SIG-M5 treated with dmso at 0.1 percent for 504 hours (cell line): ENCODE measurements around the gene PCDH11Y.
"Not testable (repeated sequence)": the region's sequence is repeated elsewhere in the genome, so short reads cannot be mapped to it uniquely, and the experiment has no call there.

ENCODE experiments used
- DNase-seq: peaks from one replicate; lab custom pipeline; 2025; ENCODE audit not compliant: unreplicated experiment; lab: John Stamatoyannopoulos, UW

PCDH11Y gene, protein sequence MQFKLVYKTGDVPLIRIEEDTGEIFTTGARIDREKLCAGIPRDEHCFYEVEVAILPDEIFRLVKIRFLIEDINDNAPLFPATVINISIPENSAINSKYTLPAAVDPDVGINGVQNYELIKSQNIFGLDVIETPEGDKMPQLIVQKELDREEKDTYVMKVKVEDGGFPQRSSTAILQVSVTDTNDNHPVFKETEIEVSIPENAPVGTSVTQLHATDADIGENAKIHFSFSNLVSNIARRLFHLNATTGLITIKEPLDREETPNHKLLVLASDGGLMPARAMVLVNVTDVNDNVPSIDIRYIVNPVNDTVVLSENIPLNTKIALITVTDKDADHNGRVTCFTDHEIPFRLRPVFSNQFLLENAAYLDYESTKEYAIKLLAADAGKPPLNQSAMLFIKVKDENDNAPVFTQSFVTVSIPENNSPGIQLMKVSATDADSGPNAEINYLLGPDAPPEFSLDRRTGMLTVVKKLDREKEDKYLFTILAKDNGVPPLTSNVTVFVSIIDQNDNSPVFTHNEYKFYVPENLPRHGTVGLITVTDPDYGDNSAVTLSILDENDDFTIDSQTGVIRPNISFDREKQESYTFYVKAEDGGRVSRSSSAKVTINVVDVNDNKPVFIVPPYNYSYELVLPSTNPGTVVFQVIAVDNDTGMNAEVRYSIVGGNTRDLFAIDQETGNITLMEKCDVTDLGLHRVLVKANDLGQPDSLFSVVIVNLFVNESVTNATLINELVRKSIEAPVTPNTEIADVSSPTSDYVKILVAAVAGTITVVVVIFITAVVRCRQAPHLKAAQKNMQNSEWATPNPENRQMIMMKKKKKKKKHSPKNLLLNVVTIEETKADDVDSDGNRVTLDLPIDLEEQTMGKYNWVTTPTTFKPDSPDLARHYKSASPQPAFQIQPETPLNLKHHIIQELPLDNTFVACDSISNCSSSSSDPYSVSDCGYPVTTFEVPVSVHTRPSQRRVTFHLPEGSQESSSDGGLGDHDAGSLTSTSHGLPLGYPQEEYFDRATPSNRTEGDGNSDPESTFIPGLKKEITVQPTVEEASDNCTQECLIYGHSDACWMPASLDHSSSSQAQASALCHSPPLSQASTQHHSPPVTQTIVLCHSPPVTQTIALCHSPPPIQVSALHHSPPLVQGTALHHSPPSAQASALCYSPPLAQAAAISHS (N-terminal part only)

DNA sequence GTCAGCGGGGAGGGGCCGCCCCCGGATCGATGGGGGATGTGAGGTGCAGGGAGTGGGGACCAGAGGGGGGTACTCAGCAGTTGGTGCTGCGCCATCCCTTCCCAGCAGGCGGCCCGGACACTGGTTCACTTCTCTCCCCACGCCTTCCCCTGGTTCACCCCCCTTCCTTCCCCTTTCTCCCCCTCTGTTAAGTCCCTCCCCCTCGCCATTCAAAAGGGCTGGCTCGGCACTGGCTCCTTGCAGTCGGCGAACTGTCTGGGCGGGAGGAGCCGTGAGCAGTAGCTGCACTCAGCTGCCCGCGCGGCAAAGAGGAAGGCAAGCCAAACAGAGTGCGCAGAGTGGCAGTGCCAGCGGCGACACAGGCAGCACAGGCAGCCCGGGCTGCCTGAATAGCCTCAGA is at the start of gene PCDH11Y:
Gene PCDH11Y, plus strand, starts transcription at position 240 of the 400 bp plus-strand sequence. CDS start 56,804 bp downstream, outside the sequence.
- not testable (repeated sequence) for DNase-seq

DNA sequence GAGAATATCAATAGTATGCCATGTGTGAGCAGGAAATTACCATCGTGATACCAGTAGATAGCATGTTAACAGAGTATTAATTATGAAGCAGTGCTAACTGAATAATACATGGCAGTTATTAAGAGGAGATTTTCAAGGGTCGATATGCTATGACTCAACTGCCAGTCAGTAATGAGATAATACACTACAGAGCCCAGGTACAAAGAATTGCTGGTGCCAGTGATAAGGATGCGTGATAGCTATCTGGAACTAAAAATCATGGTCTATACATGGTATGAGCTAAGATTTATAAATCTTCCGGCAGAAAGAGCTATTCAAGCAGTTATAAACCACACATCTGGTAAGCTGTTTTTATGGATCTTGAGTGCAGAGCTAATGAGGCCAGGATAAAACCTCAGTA is 32.2 kb upstream of the PCDH11Y start:
- DNase-seq: not testable (repeated sequence)

DNA sequence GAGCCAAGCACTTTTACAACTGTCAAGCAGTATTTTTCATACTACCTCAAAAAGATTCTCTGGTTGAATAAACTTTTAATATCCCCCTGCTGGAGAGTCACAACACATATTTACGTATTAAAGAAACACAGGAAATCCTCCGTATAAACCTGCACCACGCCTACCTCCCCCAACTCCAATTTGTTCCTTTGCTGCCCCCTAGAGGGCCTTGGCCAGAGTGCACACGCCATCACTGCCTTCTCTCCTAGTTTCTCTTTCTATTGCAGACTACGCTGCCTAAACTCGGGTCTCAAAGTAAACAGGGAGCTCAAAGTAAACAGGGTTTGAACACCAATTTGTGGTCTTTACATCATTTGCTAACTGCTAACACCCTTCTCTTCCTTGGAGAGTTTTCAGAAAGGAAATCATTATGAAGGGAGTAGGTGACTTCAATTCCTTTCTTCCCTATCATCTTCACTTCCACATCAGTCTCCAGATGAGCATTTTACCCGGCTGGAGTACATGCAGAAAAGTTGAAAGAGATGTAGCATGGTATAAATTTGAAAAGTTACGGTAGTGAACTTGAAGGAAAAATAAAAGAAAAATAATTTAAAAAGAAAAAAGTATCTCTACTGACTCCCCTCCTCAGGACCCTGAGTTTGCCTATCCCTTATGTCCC is 8.2 kb upstream of the PCDH11Y start:
- DNase-seq: not testable (repeated sequence)

DNA sequence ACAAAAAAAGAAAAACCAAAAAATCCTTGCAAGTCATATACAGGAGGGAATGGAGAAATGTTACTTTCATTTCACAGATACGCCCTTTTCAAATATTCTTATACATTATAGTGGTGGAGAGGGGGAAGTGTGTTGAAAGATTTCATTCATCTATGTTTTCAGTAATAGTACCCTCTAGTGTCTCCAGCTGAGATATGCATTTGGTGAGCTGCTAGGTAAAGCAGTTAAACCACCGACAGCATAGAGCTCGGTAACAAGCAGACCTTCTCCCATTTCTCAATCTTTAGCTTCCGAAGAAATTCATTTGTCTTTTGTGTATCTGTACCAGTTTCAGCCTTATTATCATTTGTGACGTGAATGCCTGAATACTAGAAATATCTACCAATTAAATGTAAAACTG is 5.2 kb upstream of the PCDH11Y start:
- not testable (repeated sequence) for DNase-seq

DNA sequence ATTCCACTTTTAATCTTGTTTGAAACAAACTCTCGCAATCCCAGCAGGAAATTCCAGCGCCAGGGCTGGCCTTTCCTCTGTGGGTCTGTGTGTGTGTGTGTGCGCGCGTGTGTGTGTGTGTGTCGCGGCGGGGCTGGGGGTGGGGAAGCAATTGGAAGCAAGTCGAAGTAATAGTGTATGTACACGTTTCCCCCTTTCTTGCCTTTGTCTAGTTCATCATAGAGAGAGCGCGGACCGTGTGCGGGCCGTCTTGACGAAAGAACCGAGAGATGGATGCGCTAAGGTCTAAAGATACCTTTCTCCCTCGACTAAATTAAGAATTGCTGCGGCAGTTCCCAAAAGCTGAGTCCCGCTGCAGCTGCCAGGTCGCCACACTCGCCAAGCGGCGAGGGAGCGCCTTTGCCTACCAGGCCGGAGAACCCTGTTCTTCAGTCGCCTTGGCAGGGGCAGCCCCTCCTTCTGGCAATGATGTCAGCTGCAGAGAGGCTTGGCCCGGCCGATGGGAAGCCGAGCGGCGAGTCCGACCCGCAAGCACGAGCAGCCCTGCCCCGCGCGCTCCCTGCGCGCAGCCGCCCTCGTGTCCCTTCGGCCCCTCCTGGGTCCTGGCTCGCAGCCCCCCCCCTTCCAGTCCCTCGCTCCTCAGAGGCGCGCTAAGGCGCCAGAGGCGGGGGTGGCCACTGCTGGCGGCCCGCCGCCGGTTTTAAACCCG is 2.5 kb downstream of the PCDH11Y start:
- not testable (repeated sequence) for DNase-seq

- not testable (repeated sequence) for DNase-seq
Measured at GRCh38 chrY:5038972-5039523, 39.0 kb downstream of the PCDH11Y start.

DNA sequence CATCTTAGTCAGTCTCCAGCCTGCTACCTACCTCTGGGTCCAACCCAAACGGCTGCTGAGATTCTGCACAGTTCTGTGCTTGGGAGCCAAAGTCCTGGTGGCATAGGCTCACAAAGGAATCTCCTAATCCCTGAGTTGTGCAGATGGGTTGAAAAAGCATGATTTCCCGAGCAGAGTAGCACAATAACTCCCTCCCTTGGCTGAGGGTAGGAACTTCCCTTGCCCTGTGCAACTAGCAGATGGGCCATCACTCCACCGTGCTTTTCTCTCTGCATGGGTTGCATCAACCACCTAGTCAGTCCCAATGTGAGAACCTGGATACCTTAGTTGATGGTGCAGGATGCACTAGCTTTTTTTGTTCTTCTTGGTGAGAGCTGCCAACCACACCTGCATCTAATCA is 82.9 kb downstream of the PCDH11Y start:
- DNase-seq: not testable (repeated sequence)

DNA sequence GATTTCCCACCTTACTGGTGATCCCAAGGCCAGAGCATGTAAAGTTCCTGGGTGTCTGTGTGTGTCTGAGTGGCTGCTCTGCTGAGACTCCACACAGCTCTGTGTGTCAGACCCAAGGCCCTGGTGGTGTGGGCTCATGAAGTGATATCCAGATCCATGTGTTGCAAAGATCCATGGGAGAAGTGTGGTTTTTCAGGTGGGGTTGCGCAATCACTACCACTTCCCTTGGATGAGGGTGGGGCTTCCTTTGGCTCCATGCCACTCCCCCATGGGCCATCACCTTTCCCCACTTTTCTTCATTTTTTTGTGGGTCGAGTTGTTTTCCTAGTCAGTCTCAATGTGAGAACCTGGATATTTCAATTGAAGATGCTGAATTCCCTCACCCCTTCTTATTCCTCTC is 182.9 kb downstream of the PCDH11Y start:
- not testable (repeated sequence) for DNase-seq

GRCh38 chrY:5215116-5215515 is 215.0 kb downstream of the PCDH11Y start:
- DNase-seq: not testable (repeated sequence)

- not testable (repeated sequence) for DNase-seq
Measured at GRCh38 chrY:5324931-5325330, 324.8 kb downstream of the PCDH11Y start.

DNA sequence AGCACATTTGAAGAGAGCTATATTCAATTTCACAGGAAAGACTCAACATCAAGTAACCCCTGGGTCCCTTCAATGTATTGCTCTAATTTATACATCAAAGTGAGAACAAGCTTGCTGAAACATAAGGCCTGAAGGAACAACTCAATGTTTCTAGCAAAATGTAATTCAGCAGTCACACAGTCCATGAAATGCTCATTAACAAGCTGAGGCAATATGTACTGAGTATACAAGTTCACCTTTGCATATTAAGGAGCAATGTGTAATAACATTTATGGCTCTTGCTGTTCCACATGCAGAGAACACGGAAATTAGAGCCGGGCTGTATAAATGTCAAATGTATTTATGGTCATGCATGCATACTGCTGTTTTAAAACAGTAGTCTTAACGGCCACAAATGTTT is 342.1 kb downstream of the PCDH11Y start:
- DNase-seq: not testable (repeated sequence)

DNA sequence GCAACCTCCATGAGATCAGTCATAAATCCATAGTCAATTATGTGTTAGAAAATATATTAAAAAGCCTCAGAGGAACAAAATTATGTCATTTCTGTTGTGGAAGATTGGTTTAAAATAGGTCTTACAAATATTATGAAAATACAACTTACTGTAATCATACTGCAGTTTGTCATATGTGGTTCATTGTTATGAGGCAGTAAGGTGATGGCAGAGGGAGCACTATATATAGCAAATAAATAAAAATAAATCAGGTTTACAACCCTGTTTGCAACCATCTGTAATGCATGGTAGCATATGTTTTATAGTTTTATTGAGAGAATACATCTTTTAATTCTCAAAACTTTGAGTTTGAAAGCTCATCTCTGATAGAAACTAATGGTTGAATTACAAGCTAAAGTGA is 543.6 kb downstream of the PCDH11Y start:
- not testable (repeated sequence) for DNase-seq

GRCh38 chrY:5638589-5638988 is 638.5 kb downstream of the PCDH11Y start:
- DNase-seq: not testable (repeated sequence)

GRCh38 chrY:5679265-5679664 is 679.2 kb downstream of the PCDH11Y start:
- DNase-seq: not testable (repeated sequence)

DNA sequence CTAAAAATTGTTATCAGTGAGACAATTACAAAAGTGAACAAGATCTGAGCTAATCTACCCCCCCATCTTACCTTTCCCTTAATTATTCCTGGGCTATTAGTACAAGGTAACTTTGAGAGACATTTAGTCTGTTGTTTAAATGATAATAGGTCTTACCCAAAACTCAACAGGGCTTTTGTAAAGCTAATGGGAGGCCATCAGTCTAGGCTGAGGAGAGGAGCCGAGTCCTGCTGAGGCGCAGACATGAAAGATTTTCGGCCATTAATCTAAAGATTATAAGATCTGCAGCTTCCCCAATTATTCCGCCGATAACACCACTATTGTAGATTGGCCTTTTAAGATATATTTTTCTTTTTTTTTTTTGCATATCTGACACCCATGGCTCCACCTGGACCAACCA is 708.6 kb downstream of the PCDH11Y start:
- DNase-seq: not testable (repeated sequence)

DNA sequence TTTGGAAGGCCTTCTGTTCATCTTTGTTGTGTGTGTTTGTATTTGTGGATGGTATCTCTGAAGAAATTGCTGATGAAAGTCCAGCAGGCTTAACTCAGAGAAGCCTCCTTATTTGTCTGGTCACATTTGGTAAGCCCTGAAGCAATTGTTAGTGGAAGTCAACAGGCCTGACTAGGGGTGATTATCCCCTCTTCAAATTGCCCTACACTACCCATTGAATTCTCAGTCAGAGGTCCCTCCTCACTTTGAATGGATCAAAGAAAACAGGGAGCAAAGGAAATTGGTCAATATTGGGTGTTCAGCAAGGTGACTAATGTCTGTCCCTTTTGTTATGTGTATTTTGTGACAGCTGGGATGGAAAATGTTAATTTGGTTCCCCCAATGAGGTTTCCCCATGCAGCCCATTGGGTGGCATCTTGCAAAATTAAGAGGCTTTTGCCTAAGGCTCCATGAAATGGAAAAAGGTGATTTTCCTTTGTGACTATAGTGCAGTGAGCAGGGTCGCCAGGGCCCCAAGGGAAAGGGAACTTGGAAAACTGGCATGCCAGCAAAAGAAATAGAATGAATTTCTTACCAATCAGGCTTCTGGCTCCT is 709.8 kb downstream of the PCDH11Y start:
- DNase-seq: not testable (repeated sequence)

GRCh38 chrY:5761403-5761802 is 761.3 kb downstream of the PCDH11Y start:
- not testable (repeated sequence) for DNase-seq

DNA sequence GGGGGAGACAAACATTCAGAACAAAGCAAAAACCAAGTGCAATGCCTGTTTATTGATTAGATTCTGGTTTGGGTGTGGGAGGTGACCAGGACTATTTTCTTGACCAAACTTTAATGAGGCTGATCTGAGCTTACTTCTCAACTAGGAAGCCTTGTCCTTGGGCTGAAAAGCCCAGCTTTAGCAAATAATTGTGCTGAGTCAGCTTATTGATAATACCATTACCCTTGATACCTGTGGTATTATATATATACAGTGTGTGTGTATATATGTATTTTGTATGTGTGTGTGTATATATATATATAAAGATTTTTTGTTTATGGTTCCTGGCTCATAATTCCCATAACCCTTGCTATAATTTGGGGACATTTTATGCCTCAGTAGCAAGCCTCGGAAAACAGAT is 776.4 kb downstream of the PCDH11Y start:
- DNase-seq: not testable (repeated sequence)
